HL-60/S4 treated with retinoic acid at 250 ng/mL for 4 days and 3 days (cell line): ENCODE data around the gene EHBP1.

ENCODE experiments used
- in situ Hi-C: fragments of 300-500 bp; cut with MboI; formaldehyde crosslinking; loops from 2 replicates; pipeline ENCODE4 v1.7.0; 2022; ENCODE audit warnings: low sequenced_read_pairs

Gene EHBP1

GRCh38 chr2:63047321-63048279, 342.1 kb downstream of the EHBP1 start:
- in situ Hi-C loops, result no loop called here

- in situ Hi-C loops, result no loop called here
These were observed 343.1 kb downstream of the EHBP1 start for GRCh38 chr2:63048367-63049171.

GRCh38 chr2:63049211-63049969, 343.9 kb downstream of the EHBP1 start:
- in situ Hi-C loops, result no loop called here

GRCh38 chr2:63049970-63050333, 344.4 kb downstream of the EHBP1 start:
- in situ Hi-C loops, result no loop called here

GRCh38 chr2:63050334-63051041, 345.0 kb downstream of the EHBP1 start, which contains the start of gene OTX1:
Gene OTX1 (plus strand): TSS chr2:63050830. CDS start chr2:63052991, 2,161 bp downstream.
- in situ Hi-C loops, result no loop called here

GRCh38 chr2:63051042-63051794, 345.7 kb downstream of the EHBP1 start:
- in situ Hi-C loops, result no loop called here

- in situ Hi-C loops, result no loop called here
These were observed 346.4 kb downstream of the EHBP1 start for GRCh38 chr2:63051795-63052333.

GRCh38 chr2:63052411-63053080, 347.0 kb downstream of the EHBP1 start:
- in situ Hi-C loops, result no loop called here

- in situ Hi-C loops, result no loop called here
These were observed 347.8 kb downstream of the EHBP1 start for GRCh38 chr2:63053081-63053888.

GRCh38 chr2:63053889-63054602, 348.5 kb downstream of the EHBP1 start:
- in situ Hi-C loops, result no loop called here

- in situ Hi-C loops, result no loop called here
These were observed 349.3 kb downstream of the EHBP1 start for GRCh38 chr2:63054841-63055225.

GRCh38 chr2:63055226-63056106, 350.0 kb downstream of the EHBP1 start:
- in situ Hi-C loops, result no loop called here

GRCh38 chr2:63056107-63057050, 350.9 kb downstream of the EHBP1 start:
- in situ Hi-C loops, result no loop called here

- in situ Hi-C loops, result no loop called here
These were observed 352.0 kb downstream of the EHBP1 start for GRCh38 chr2:63057249-63058143.
